Testis (tissue), 2 donors: ENCODE results near the gene PLEKHM2.

ENCODE experiments used
- CTCF ChIP-seq, 3 experiments: fragments of 450-650 bp in 2 of 3; fragments of 200-600 bp in 1 of 3; sonication (generic) in 1 of 3; IDR thresholded peaks; one replicate each; pipeline ENCODE4 v1.5.1; 2016 to 2019; ENCODE audit warnings: antibody characterized with exemption in 3 of 3, mild to moderate bottlenecking in 2 of 3, moderate library complexity in 1 of 3
- POLR2A ChIP-seq: fragments of 450-650 bp; IDR thresholded peaks from one replicate; pipeline ENCODE4 v1.6.1; 2017; ENCODE audit warnings: antibody characterized with exemption, mild to moderate bottlenecking, moderate library complexity

- TF ChIP-seq CTCF (IDR thresholded peaks at IDR 0.05), result no peak
- no peak for TF ChIP-seq POLR2A
These were observed 27.7 kb upstream of the PLEKHM2 start for GRCh38 chr1:15656464-15656863.
